Hepatocyte (in vitro differentiated cells): Measurements from ENCODE around the gene GAL. TPM values are rescaled to one million over a fixed set of nuclear protein-coding genes. Genes with fewer than 3 reads are reported as not detected.

Experiments used
- DNase-seq: peaks from one replicate; pipeline ENCODE4 v3.0.0-alpha.2; 2016; ENCODE audit warnings: low spot score
- H2AFZ ChIP-seq: fragments of 200-600 bp; sonication (generic); 2 replicates; pipeline ENCODE4 v1.6.0; 2016; ENCODE audit warnings: antibody characterized with exemption, mild to moderate bottlenecking
- H3K27ac ChIP-seq: fragments of 200-600 bp; sonication (generic); 2 replicates; pipeline ENCODE4 v1.5.1; 2016; ENCODE audit warnings: mild to moderate bottlenecking
- H3K27me3 ChIP-seq: fragments of 200-600 bp; sonication (generic); 2 replicates; pipeline ENCODE4 v1.6.1; 2016
- H3K36me3 ChIP-seq: fragments of 200-600 bp; sonication (generic); replicated peaks from 2 replicates; pipeline ENCODE4 v1.5.1; 2016; ENCODE audit warnings: low read depth; ENCODE audit not compliant: insufficient read depth
- H3K4me1 ChIP-seq: fragments of 200-600 bp; sonication (generic); 2 replicates; pipeline ENCODE4 v1.5.1; 2016; ENCODE audit warnings: mild to moderate bottlenecking, moderate library complexity; ENCODE audit not compliant: insufficient read depth
- H3K4me2 ChIP-seq: fragments of 200-600 bp; sonication (generic); 2 replicates; pipeline ENCODE4 v1.6.0; 2016
- H3K4me3 ChIP-seq: fragments of 200-600 bp; sonication (generic); 2 replicates; pipeline ENCODE4 v1.5.1; 2016; ENCODE audit warnings: mild to moderate bottlenecking
- H3K79me2 ChIP-seq: fragments of 200-600 bp; sonication (generic); 2 replicates; pipeline ENCODE4 v1.6.0; 2017; ENCODE audit warnings: mild to moderate bottlenecking
- H3K9me2 ChIP-seq: fragments of 200-600 bp; sonication (generic); replicated peaks from 2 replicates; pipeline ENCODE4 v1.6.0; 2017; ENCODE audit warnings: mild to moderate bottlenecking; ENCODE audit not compliant: insufficient read depth
- H3K9me3 ChIP-seq: fragments of 200-600 bp; sonication (generic); 2 replicates; pipeline ENCODE4 v1.5.1; 2016; ENCODE audit warnings: low read depth, mild to moderate bottlenecking
- H4K20me1 ChIP-seq: fragments of 200-600 bp; sonication (generic); 2 replicates; pipeline ENCODE4 v1.6.0; 2016; ENCODE audit warnings: mild to moderate bottlenecking; ENCODE audit not compliant: insufficient read depth, poor library complexity, severe bottlenecking
- CTCF ChIP-seq: fragments of 200-600 bp; sonication (generic); IDR thresholded peaks from 2 replicates; pipeline ENCODE4 v1.5.1; 2016; ENCODE audit warnings: antibody characterized with exemption, mild to moderate bottlenecking; ENCODE audit not compliant: poor library complexity
- EZH2 ChIP-seq: fragments of 200-600 bp; sonication (generic); IDR thresholded peaks from 2 replicates; pipeline ENCODE4 v1.6.1; 2016; ENCODE audit warnings: antibody characterized with exemption, mild to moderate bottlenecking, borderline replicate concordance
- EZH2phosphoT487 ChIP-seq: fragments of 200-600 bp; sonication (generic); IDR thresholded peaks from one replicate; pipeline ENCODE4 v1.6.1; 2018; ENCODE audit warnings: antibody characterized with exemption, mild to moderate bottlenecking, low read depth, moderate library complexity; ENCODE audit not compliant: unreplicated experiment, severe bottlenecking
- WGBS: methylation state at CpG from one replicate; pipeline ENCODE4 v1.1.6; 2016; ENCODE audit warnings: low lambda C conversion rate; ENCODE audit errors: missing lambda C conversion rate; 5-methylcytosine and 5-hydroxymethylcytosine counted together
- polyA plus RNA-seq: library from polyadenylated mRNA; unstranded; fragments of >200 nt; fragmentation: Nextera tagmentation; extraction: Ambion mirVana; gene quantifications from 2 replicates; pipeline ENCODE4 v1.2.1, GENCODE V29; 2016
- total RNA-seq: library from RNA; depleted of rRNA; stranded (reverse); fragments of >200 nt; gene quantifications from 2 replicates; pipeline ENCODE4 v1.2.3, GENCODE V29; 2014

The GAL gene
- total and polyA plus RNA-seq, 2 experiments from 2014 or later: 1.7 to 15.3 TPM

DNA sequence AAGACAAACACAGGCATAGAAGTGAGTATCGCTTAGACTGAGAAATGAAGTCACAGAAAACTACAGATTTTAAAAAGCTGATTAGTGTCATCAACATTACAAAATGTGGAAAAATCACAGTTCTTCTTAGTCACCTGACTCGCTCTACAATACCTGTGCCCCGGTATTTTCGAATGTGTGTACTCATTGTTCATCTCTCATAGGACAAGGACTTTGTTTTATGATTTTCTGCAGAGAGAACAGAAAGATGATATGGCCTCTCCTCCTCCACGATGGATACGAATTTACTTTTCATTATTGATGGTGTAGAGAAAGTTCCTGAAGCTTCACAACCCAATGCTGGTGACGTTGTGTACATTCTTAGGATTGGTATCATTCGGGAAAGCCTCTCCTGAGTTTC lies 29.4 kb upstream of the GAL start:
- Histone ChIP-seq H2AFZ (no peak overlapping the region), H4K20me1 (no peaks in the 10 kb centered on the region), H3K27ac (no peak overlapping the region), H3K9me3 (no peaks in the 10 kb centered on the region), H3K9me2 (no peaks in the 10 kb centered on the region), H3K4me1 (peaks cover 9% of the 10 kb centered on the region), H3K79me2 (no peaks in the 10 kb centered on the region), H3K36me3 (no peaks in the 10 kb centered on the region), H3K4me2 (no peak overlapping the region), H3K4me3 (no peak overlapping the region), H3K27me3 (no peaks in the 10 kb centered on the region)
- no peak for DNase-seq
- TF ChIP-seq EZH2 (no peak), CTCF (no peak), EZH2phosphoT487 (no peak)
- 94% methylated on average over 8 of the region's 8 CpGs for WGBS

GRCh38 chr11:68655406-68655805 lies 28.9 kb upstream of the GAL start:
- no peaks in the 10 kb centered on the region for H3K36me3 ChIP-seq
- H3K9me3 ChIP-seq: no peaks in the 10 kb centered on the region
- no peak overlapping the region for H3K27ac ChIP-seq
- H3K9me2 ChIP-seq: no peaks in the 10 kb centered on the region
- H2AFZ ChIP-seq: no peak overlapping the region
- no peaks in the 10 kb centered on the region for H4K20me1 ChIP-seq
- TF ChIP-seq EZH2phosphoT487: no peak
- TF ChIP-seq CTCF: no peak
- no peak for TF ChIP-seq EZH2
- no peak overlapping the region for H3K4me2 ChIP-seq
- no peaks in the 10 kb centered on the region for H3K27me3 ChIP-seq
- DNase-seq: no peak
- no peaks in the 10 kb centered on the region for H3K79me2 ChIP-seq
- 86% methylated on average over 7 of the region's 7 CpGs for WGBS
- H3K4me1 ChIP-seq: peaks cover 9% of the 10 kb centered on the region
- no peak overlapping the region for H3K4me3 ChIP-seq

- Histone ChIP-seq H3K4me3 (no peak overlapping the region), H2AFZ (no peak overlapping the region), H3K79me2 (no peaks in the 10 kb centered on the region), H4K20me1 (no peaks in the 10 kb centered on the region), H3K36me3 (no peaks in the 10 kb centered on the region), H3K27me3 (no peaks in the 10 kb centered on the region), H3K27ac (no peak overlapping the region), H3K9me3 (no peaks in the 10 kb centered on the region), H3K4me1 (peaks cover 9% of the 10 kb centered on the region), H3K9me2 (no peaks in the 10 kb centered on the region), H3K4me2 (no peak overlapping the region)
- WGBS: 92% methylated on average over 8 of the region's 8 CpGs
- no peak for TF ChIP-seq EZH2phosphoT487
- TF ChIP-seq CTCF: no peak
- TF ChIP-seq EZH2: no peak
- no peak for DNase-seq
These were observed 28.5 kb upstream of the GAL start for GRCh38 chr11:68655806-68656205.

GRCh38 chr11:68657021-68657780 lies 27.1 kb upstream of the GAL start:
- H2AFZ ChIP-seq: no peak overlapping the region
- DNase-seq: no peak
- no peak overlapping the region for H3K4me3 ChIP-seq
- H4K20me1 ChIP-seq: no peaks in the 10 kb centered on the region
- H3K79me2 ChIP-seq: no peaks in the 10 kb centered on the region
- H3K36me3 ChIP-seq: no peaks in the 10 kb centered on the region
- WGBS: 93% methylated on average over 11 of the region's 11 CpGs
- no peaks in the 10 kb centered on the region for H3K9me2 ChIP-seq
- TF ChIP-seq EZH2: no peak
- no peak for TF ChIP-seq CTCF
- no peak overlapping the region for H3K4me2 ChIP-seq
- H3K27ac ChIP-seq: no peak overlapping the region
- H3K9me3 ChIP-seq: no peaks in the 10 kb centered on the region
- H3K27me3 ChIP-seq: no peaks in the 10 kb centered on the region
- peaks cover 9% of the 10 kb centered on the region for H3K4me1 ChIP-seq
